ENCODE measurements around the gene IGSF21. TPM values are rescaled to one million over a fixed set of nuclear protein-coding genes. Genes with fewer than 3 reads are reported as not detected.

IGSF21 gene
- total RNA-seq, 1 donor from 2014 or later, result 1.8 TPM

DNA sequence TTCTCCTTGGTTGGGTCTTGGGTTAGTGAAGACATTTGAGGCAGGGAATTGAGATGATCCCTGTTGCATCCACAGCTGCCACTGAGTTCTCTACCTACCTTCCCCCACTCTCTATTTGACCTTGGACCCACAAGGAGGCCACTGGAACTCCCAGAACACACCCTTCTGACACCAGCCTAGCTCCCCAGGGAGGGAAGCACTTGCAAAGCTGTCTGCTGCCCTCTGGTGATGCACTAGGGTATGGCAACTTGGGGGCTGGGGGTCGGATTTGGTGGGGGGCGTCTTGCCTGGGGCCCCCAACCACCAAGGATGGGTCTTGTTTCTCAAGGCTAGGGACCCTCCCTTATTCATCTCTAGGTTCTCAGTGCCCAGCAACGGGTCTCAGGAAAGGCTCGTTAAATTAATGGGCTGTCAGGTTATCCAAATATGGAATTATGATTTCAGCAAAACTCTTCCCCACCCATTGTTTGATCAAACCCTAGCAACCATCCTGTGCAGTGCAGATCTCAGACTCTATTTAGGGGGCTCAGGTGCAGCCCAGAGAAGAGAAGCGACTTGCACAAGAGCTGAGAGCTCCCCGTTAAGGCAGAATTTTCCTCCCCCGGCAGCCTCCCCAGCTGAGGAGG lies 195.3 kb downstream of the IGSF21 start:
- intact Hi-C loops (cut with micrococcal nuclease), result no loop called here
- ATAC-seq (no peak), DNase-seq (no peak)

DNA sequence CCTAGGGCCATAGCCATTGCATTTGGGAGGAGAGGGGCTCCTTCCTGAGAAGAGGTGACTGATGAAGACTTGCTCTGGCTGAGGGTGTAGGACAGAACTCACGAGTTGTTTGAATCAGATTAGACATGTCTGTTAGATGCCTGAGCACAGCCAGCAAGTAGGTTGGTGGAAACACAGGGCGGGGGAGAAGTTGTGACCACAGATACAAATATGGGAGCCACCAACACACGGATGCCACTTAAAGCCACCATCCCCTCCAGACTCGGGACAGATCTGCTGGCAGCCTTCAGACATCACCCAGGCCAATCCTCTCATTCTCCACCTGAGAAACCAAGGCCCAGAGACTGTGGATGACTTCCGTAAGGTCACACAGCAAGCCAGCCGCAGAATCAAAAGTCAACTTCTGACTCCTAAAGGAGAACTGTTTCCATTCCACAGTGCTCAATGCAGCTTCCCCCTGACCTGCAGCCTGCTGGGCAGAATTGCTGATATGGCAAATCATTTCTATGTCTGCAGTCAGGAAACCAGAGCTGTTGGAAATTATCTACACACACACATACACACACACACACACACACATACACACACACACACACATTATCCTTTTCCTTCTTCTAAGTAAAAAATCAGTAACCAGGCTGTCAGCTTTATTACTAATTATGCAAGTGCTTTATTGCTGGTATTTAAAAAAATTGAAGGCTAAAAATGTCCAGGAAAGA lies 196.7 kb downstream of the IGSF21 start:
- DNase-seq (no peak), ATAC-seq (no peak)
- intact Hi-C loops (cut with micrococcal nuclease), result no loop called here

DNA sequence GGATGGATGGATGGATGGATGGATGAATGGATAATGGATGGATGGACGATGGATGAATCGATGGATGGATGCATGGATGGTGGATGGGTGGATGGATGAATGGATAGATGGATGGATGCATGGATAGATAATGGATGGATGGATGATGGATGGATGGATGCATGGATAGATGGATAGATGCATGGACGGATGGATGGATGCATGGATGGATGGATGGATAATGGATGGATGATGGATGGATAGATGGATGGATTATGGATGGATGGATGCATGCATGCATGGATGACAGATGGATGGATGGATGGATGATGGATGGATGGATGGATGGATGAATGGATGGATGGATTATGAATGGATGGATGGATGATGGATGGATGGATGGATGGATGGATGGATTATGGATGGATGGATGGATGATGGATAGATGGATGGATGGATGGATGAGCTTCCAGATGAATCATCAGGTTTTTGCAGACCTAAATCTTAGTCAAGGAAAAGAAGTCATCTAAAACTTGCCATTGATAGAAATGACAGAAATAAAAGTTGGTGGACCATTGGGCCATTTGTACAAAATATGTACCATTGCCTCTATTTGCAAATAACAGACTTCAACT lies 197.7 kb downstream of the IGSF21 start:
- no peak for ATAC-seq
- intact Hi-C loops (cut with micrococcal nuclease), result no loop called here

DNA sequence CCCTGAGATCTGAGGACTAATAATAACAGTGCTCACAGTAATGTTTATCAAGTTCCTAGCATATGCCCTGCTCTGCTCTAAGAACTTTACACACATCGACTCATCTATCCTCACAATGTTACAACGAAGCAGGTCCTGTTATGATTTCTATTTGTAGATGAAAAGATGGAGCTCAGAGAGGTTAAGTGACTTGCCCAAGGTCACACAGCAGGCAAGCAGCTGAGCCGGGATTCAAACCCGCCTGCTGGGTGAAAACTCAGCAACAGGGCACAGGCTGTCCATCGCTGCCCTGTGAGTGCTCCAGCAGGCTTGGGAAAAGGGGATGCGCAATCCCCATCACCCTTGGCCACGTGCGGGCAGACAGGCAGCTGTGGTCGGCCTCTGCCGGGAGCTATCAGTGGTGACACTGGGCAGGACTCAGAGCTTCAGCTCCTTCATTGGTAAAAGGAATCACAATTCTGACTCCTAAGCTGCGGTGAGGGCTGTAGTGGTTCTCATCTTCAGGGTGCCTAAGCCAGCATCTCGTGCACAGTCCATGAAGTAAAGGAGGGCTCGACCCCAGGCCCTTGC lies 199.8 kb downstream of the IGSF21 start:
- no peak for DNase-seq
- ATAC-seq, result no peak
- intact Hi-C loops (cut with micrococcal nuclease), result no loop called here

More for the DNA sequence above, 197.7 kb downstream of the IGSF21 start:
- DNase-seq, result no peak

DNA sequence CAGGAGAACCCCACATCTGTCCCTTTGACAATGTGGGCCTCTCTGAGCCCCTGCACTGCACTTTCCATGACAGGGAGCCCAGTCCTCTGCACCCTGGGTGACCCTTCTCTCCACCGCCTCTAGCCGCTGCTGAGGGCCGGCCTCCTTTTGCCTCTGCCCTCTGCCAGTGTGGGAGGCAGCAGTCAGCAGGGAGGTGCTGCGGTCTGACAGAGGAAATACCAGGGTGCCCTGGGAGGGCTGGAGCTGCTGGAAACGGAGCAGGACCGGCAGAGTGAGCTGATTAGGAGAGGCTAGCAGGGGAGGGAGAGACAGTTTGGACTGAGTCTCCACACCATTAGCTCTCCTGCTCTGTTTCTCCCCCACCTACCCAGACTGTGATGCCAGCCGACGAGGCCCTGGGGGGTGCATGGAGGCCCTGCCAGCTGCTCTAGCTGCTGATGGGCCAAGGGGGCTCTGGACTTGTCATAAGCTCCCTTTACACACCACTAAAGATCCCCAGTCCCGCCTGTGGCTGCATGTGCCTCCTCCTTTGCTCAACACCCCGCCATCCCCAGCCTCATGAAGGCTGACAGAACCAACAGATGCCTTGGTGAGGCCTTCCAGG lies 202.1 kb downstream of the IGSF21 start:
- DNase-seq (no peak), ATAC-seq (no peak)
- intact Hi-C loops (cut with micrococcal nuclease), result no loop called here

DNA sequence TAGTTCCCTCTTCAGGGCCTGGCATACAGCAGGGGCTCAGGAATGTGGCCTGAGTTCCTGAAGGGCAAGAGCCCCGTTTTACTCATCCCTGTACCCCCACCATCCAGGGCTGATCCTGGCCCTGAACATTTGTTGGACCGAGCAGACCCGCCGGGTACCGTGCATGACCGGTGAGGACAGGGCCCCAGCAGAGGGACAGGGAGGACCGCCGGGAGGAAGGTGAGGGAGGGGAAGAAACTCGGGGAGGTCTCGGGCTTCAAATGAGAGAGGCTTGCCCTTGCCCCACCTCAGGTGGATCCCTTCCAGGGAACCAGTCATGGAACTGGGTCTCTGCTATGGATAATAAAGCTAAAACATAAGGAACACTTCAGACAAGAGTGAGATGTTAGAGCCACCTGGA lies 205.4 kb downstream of the IGSF21 start:
- DNase-seq, result no peak
- intact Hi-C loops (cut with micrococcal nuclease), result no loop called here
- no peak for ATAC-seq

DNA sequence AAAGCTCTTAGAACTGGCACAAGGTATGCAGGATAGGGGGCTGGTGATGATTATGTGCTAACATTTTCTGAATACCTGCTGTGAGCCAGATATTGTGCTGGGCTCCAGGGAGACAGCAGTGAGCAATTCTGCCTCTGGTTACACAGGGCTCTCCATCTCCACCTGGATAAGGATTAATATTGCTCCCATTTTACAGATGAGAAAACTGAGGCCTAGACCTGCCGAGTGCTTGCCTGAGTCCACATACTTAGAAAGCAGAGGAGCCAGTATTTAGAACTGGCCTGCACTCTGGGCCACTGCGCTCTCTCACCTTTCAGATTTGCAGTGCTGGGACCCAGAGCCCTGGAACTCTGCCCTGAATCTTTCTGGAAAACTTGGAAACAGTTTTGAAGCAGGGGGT lies 205.9 kb downstream of the IGSF21 start:
- intact Hi-C loops (cut with micrococcal nuclease), result no loop called here
- ATAC-seq, result no peak

DNA sequence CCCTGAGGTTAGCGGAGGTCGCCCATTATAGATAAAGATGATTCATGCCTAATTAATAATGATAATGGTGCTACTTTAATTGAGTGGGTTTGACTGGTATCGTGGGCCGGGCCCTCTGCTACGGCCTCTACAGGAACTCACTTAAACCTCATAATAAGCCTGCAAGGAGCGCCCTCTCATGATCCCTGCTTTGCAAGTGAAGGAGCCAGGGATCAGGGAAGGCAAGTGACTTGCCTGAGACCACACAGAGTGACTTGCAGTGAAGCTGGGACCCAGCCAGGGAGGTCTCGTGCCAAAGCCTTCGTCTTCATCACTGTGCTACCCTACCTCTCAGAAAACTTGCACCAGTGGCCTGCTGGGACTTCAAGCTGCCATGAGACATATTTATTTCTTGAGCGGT lies 206.8 kb downstream of the IGSF21 start:
- no peak for DNase-seq
- intact Hi-C loops (cut with micrococcal nuclease), result no loop called here
- no peak for ATAC-seq

More for the DNA sequence above, 205.9 kb downstream of the IGSF21 start:
- DNase-seq, result no peak

DNA sequence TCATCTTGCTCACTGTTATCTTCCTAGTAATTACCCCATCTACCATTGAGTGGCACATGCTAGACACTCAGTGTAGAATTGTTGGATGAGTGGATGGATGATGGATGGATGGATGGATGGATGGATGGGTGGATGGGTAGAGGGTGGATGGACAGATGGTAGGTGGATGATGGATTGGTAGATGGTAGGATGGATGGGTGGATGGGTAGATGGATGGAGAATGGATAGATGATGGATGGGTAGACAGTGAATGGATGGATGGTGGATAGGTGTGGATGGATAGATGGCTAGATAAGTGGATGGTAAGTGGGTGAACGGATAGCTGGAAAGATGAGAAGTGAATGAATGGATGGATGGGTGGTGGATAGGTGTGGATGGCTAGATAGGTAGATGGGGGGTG lies 207.9 kb downstream of the IGSF21 start:
- ATAC-seq (no peak), DNase-seq (no peak)
- intact Hi-C loops (cut with micrococcal nuclease), result no loop called here

DNA sequence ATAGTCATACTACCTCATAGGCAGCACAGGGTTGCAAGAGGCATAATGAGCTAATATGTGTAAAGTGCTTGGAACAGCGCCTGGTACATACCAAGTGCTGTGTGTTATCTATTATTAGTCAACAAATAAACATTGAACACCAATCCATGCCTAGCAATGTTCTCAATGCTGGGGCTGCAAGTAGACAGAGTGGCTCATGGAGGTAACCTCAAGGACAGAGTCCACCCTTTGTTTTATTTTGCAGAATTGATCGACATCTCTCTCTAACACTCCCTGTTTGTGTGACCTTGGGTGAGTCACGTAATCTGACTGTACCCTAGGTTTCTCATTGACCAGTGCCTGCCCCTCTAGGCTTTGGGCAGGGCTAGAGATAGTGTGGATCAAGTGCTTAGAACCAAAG lies 209.2 kb downstream of the IGSF21 start:
- DNase-seq, result no peak
- intact Hi-C loops (cut with micrococcal nuclease), result no loop called here
- no peak for ATAC-seq

DNA sequence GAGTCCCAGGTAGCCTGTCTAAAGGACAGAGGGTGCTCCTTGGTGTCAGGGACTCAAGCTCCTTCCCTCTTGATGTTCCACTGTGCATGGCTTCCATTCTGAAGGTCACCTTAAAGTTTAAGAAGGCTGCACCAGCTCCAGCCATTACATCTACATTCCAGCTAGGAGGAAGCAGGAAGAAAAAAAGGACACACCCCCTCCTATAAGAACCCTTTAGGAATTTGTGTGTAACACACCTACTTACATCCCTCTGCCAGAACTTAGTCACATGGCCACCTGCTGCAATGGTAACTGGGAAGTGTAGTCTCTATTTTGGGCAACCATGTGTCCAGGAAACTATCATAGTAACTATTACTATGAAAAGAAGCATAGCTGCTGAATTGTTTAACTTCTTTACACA lies 211.5 kb downstream of the IGSF21 start:
- DNase-seq (no peak), ATAC-seq (no peak)
- intact Hi-C loops (cut with micrococcal nuclease), result no loop called here

DNA sequence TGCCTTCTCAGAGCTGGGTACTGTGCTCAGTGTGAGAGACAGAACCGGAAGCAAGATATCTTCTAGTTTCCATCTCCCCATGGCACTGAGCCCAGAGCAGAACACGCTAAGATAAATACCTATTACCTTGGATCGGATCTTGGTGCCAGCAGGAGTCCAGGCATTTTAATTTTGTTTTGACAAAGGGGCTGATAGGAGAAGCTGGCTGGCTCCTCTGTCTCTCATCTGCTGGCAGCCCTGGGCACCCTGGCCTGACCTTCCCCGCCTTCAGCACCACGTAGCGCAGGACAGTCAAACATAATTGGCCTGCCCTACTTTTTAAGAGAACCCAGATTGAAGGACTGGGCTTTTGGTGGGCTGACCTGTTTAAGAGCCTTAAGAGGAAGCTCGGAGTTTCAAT lies 212.5 kb downstream of the IGSF21 start:
- intact Hi-C loops (cut with micrococcal nuclease), result no loop called here
- DNase-seq, result no peak
- no peak for ATAC-seq

DNA sequence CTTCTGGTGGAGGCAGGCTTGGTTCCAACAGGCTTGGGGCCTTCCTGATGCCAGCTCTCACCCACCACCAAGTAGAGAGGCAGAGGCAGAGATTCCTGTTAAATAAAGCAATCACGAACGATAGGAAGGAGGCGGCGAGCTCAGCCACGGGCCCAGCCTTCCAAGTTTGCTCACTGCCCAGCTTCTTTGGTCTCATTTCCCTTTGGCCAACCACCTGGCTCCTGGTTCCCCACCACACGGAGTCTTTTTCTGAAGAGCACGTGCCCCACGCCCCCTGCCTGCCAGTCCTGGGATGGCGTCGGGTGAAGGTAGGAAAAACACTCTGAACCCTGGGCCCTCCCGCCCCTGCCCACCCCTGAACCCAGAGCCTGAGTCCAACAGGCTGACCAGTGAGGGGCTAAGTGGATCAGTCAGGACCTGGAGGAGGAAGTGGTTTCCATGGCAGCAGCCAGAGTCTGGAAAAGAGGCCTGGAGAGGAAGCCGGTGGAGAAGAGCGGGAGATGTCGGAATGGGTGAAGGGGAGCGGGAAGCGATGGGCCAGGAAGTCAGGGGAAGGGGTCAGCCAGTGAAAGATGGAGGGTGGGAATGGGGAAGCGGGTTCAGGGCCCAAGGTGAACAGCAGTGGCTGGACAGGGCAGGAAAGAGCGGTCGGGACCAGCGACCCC lies 214.9 kb downstream of the IGSF21 start:
- intact Hi-C loops (cut with micrococcal nuclease), result no loop called here
- no peak for ATAC-seq
- no peak for DNase-seq

DNA sequence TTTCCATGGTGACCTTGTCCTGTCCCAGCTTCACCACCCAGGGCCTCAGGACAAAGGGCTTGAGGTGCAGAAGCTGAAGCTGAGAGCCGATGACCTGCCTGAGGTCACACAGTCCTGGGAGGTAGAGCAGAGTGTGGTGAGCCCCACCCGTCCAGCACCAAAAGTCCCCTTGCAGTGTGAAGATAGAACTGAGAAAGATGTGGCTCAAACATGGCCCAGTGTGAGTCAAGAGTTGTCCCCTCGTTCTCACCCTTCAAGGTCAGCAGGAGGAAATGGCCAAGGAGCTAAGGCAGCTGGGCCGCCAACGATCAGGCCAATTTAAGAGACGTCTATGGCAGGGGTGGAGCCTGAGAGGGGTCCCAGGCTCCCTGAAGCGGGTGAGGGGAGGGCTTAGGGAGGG lies 215.7 kb downstream of the IGSF21 start:
- intact Hi-C loops (cut with micrococcal nuclease), result no loop called here
- no peak for ATAC-seq
- DNase-seq, result no peak

DNA sequence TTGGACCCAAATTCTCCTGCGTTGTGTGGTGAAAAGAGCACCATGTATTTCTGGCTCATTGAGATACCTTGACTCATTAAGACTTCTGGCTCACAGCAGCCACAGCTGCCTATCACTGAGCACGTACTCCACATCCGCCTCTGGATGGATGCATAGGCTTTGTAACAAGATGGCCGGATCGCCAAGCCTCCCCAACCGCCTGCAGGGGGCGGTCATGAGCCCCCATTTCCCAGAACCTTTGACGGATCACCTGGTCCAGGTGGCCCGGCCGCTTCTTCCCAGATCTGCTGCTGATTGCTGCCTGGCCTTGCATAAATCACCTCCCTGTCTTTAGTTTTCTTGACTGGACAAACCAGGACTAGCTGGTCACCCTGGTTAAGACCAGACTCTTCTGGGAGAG lies 216.6 kb downstream of the IGSF21 start:
- intact Hi-C loops (cut with micrococcal nuclease), result no loop called here
- no peak for DNase-seq
- ATAC-seq, result no peak

DNA sequence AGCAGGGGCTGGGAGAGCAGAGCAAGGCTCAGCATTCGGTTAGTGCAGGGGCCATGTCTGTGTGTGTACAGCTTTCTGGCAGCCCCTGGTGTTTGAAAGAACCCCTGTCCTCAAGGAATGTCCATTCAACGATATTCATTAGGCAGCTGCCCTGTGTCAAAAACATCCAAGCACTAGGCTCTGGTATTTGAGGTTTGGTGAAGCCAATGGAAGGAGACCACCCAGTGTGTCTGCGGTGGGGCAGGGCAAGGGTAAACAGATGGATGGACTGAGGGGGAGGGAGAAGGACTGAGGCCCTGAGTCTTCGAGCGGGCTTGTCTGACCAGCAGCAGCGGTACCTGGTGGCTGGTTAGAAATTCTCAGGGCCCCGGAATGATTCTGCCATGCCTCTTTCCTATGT lies 217.5 kb downstream of the IGSF21 start:
- intact Hi-C loops (cut with micrococcal nuclease), result no loop called here

DNA sequence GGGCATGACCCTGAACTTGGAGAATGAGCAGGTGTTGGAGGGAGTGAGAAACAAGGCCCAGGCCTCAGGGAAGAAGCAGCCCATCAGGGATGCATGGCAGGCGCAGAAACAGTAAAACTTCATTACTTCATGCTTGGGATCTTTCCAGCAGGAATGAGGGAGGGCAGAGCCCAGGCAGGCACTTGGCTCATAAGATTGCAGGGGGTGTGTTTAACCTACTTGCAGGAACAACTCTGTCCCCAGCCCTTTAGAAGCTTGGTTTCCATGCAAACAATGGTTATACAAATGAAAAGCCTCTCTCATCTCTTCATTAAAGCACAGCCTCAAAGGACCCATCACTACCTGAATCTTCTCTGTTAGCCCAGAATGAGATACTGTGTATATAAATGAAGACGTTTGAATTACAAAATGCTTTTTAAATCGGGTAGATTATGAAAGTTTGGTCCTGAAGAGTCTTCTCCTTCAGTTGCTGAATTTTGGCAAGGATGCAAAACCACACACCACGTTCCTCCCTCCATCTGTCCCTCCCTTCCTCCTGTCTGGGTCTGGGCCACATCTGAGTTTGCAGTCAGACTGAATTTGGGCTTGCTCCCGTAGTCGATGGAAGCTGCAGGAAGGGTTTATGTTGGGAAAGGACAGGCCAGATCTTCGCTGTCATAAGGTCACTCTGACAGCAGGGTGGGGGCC lies 218.8 kb downstream of the IGSF21 start:
- DNase-seq, result no peak
- intact Hi-C loops (cut with micrococcal nuclease), result no loop called here
- no peak for ATAC-seq

More for the DNA sequence above, 217.5 kb downstream of the IGSF21 start:
- DNase-seq (no peak), ATAC-seq (no peak)

DNA sequence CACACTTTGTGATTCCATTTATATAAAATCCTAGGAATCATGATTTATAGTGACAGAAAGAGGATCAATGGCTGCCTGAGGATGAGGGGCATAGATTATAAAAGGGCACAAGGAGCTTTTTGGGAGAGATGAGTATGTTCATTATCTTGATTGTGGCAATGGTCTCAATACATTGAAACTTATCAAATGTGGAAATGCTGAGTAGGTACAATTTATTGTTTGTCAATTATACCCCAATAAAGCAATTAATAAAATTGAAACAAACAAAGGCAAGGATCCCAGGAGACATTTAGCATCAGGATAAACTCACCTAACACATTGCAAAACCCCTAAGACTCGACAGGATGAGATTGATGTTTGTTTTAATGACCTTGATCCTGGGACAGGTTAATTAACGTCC lies 220.1 kb downstream of the IGSF21 start:
- intact Hi-C loops (cut with micrococcal nuclease), result no loop called here
- ATAC-seq, result no peak
- DNase-seq, result no peak

DNA sequence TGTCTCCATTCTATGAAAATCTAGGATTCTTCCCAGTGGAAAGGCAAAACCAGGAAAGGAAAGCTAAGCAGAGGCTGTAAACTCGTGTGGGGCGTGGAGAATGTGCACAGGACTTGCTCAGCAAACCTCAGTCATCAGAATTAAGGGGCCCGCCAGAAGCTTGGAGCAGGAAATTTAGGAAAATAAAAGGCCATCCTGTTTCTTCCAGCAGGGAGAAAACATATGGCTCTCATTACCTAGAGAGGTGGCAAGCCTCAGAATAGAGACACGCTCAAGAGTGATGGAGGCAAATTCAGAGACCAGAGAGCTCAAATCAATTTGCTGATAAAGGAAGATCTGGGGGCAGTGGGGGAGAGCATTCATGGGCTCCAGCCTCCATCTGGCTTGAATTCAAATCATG lies 221.2 kb downstream of the IGSF21 start:
- DNase-seq (no peak), ATAC-seq (no peak)
- intact Hi-C loops (cut with micrococcal nuclease), result no loop called here

All from left ventricle myocardium superior (tissue), 1 donor.